Glomerular visceral epithelial cell (primary cell): Measurements from ENCODE around the gene ANKRD18B.
A peak's percentile ranks its signal among the peaks of the same experiment; 100 is the strongest.
"Not testable (repeated sequence)": the region's sequence is repeated elsewhere in the genome, so short reads cannot be mapped to it uniquely, and the experiment has no call there.

Source experiments
- DNase-seq: peaks from one replicate; pipeline ENCODE4 v3.0.0-alpha.2; 2016; ENCODE audit errors: extremely low spot score

Gene ANKRD18B

GRCh38 chr9:33611358-33611757 is 87.3 kb downstream of the ANKRD18B start:
- no peak for DNase-seq

GRCh38 chr9:33612410-33612809 is 88.4 kb downstream of the ANKRD18B start:
- DNase-seq = not testable (repeated sequence)

DNA sequence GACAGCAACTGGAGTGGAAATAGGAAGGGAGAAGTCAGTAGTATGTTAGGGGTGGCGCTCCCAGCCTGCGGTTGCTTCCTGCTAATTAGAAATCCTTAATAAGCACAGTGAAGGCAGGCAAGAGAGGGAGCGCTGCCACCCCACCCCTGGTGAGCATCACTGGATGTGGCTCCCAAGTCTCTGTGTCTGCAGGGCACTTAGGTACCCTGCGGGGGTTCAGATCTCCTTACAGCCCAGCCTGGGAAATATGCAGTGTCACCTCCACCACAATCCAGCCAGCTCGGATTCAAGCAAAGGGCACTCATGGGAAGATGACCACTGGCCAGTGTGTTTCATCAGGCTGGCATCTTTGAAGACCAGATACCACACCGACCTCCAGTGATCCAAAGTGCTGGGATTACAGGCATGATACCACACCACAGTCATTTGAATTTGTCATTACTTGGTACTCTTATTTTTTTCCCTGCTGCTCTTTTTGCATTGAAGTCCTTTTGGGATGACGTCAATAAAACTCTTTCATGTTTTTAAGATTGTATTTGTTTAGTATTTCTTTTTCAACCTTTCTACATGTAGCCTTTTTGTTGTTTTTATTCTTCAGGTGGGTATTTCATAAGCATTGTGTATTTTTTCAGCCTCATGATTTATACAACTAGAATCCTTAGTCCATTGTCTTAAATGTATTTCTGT is 90.1 kb downstream of the ANKRD18B start:
- no peak for DNase-seq

DNA sequence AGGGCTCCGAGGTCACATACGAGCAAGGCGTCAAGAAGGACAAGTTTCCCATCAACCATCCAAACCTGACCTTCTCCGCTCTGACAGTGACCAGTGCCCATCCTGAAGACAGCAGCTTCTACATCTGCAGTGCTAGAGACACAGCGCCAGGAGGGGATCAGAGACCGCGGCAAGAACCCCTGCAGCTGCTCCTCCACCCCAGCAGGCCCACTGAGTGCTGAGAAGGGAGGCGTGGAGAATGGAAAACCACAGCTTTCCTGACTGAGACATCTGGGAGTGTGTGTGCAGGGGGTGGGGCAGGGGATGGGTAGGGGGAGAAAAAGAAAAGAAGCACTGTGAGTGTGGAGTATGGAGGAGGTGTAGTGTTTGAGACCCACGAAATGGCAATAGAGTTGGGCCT is 94.3 kb downstream of the ANKRD18B start:
- DNase-seq = not testable (repeated sequence)

- peak; percentile 61 for DNase-seq
These were observed 95.8 kb downstream of the ANKRD18B start for GRCh38 chr9:33619666-33620404.

GRCh38 chr9:33620738-33621439 is 96.8 kb downstream of the ANKRD18B start:
- DNase-seq = peak; percentile 71
